GM12874 (cell line): Measurements from ENCODE around the gene RANBP17.

Source experiments
- CTCF ChIP-seq: IDR thresholded peaks from 2 replicates; pipeline ENCODE4 v1.5.1; 2011; ENCODE audit warnings: low read depth, mild to moderate bottlenecking, control low read depth, low read length, moderate library complexity; ENCODE audit not compliant: insufficient read depth

RANBP17 gene

GRCh38 chr5:171226864-171227263 is 365.0 kb downstream of the RANBP17 start:
- TF ChIP-seq CTCF = no peak

- no peak for TF ChIP-seq CTCF
Observed at GRCh38 chr5:171236651-171237050, 374.8 kb downstream of the RANBP17 start.

- no peak for TF ChIP-seq CTCF
Observed at GRCh38 chr5:171242521-171242920, 380.7 kb downstream of the RANBP17 start.

GRCh38 chr5:171246231-171246630 is 384.4 kb downstream of the RANBP17 start:
- no peak for TF ChIP-seq CTCF

GRCh38 chr5:171249460-171249859 is 387.6 kb downstream of the RANBP17 start:
- TF ChIP-seq CTCF = no peak

- no peak for TF ChIP-seq CTCF
Observed at GRCh38 chr5:171250738-171251137, 388.9 kb downstream of the RANBP17 start.

- no peak for TF ChIP-seq CTCF
Observed at GRCh38 chr5:171251519-171251918, 389.7 kb downstream of the RANBP17 start.

- no peak for TF ChIP-seq CTCF
Observed at GRCh38 chr5:171252674-171253073, 390.9 kb downstream of the RANBP17 start.
